ENCODE results near the gene MT1F.
"Not testable (repeated sequence)": the region's sequence is repeated elsewhere in the genome, so short reads cannot be mapped to it uniquely, and the experiment has no call there.

MT1F gene

GRCh38 chr16:56657555-56658326, at the start of gene MT1F:
Gene MT1F (plus strand): TSS chr16:56657959. CDS start chr16:56658059, 100 bp downstream.
- DNase-seq (ENCODE audit: low read depth in 1 of 2, low spot score in 1 of 2) = peak; percentile 36 to 63

GRCh38 chr16:56608043-56608875, 49.5 kb upstream of the MT1F start, which contains the start of gene MT2A:
Gene MT2A (plus strand): TSS chr16:56608584. CDS start chr16:56608656, 72 bp downstream.
- peak; percentile 68 to 86 for DNase-seq (ENCODE audit: low read depth in 1 of 2, low spot score in 1 of 2)

GRCh38 chr16:56608876-56609462, 48.8 kb upstream of the MT1F start:
- no peak for DNase-seq (ENCODE audit: low read depth in 1 of 2, low spot score in 1 of 2)

GRCh38 chr16:56609463-56609921, 48.3 kb upstream of the MT1F start:
- peak; percentile 40 for DNase-seq (ENCODE audit: low read depth in 1 of 2, low spot score in 1 of 2)

GRCh38 chr16:56610017-56610608, 47.6 kb upstream of the MT1F start:
- DNase-seq (ENCODE audit: low read depth in 1 of 2, low spot score in 1 of 2) = peak; percentile 17 to 52

GRCh38 chr16:56610609-56611111, 47.1 kb upstream of the MT1F start:
- DNase-seq (ENCODE audit: low read depth in 1 of 2, low spot score in 1 of 2) = no peak

- no peak for DNase-seq (ENCODE audit: low read depth in 1 of 2, low spot score in 1 of 2)
Observed at GRCh38 chr16:56611281-56611833, 46.4 kb upstream of the MT1F start.

- no peak for DNase-seq (ENCODE audit: low read depth in 1 of 2, low spot score in 1 of 2)
Observed at GRCh38 chr16:56613706-56614105, 44.1 kb upstream of the MT1F start.

GRCh38 chr16:56614549-56614991, 43.2 kb upstream of the MT1F start:
- no peak for DNase-seq (ENCODE audit: low read depth in 1 of 2, low spot score in 1 of 2)

- DNase-seq (ENCODE audit: low read depth in 1 of 2, low spot score in 1 of 2) = no peak
Observed at GRCh38 chr16:56615353-56615752, 42.4 kb upstream of the MT1F start.

- DNase-seq (ENCODE audit: low read depth in 1 of 2, low spot score in 1 of 2) = no peak
Observed at GRCh38 chr16:56616608-56617211, 41.0 kb upstream of the MT1F start.

GRCh38 chr16:56617212-56618085, 40.3 kb upstream of the MT1F start:
- peak in 1 of 2 donors; percentile 53 for DNase-seq (ENCODE audit: low read depth in 1 of 2, low spot score in 1 of 2)

GRCh38 chr16:56618138-56618537, 39.6 kb upstream of the MT1F start:
- no peak for DNase-seq (ENCODE audit: low read depth in 1 of 2, low spot score in 1 of 2)

GRCh38 chr16:56620339-56620897, 37.3 kb upstream of the MT1F start:
- DNase-seq (ENCODE audit: low read depth in 1 of 2, low spot score in 1 of 2) = no peak

GRCh38 chr16:56621665-56622445, 35.9 kb upstream of the MT1F start:
- DNase-seq (ENCODE audit: low read depth in 1 of 2, low spot score in 1 of 2) = not testable (repeated sequence)

- DNase-seq (ENCODE audit: low read depth in 1 of 2, low spot score in 1 of 2) = not testable (repeated sequence)
Observed at GRCh38 chr16:56623184-56623583, 34.6 kb upstream of the MT1F start.

GRCh38 chr16:56623637-56624036, 34.1 kb upstream of the MT1F start:
- no peak for DNase-seq (ENCODE audit: low read depth in 1 of 2, low spot score in 1 of 2)
